K562 (cell line): ENCODE measurements around the gene EIF4G1. TPM values are rescaled to one million over a fixed set of nuclear protein-coding genes. Genes with fewer than 3 reads are reported as not detected.
A peak's percentile ranks its signal among the peaks of the same experiment; 100 is the strongest.

Experiments used
- ARID2 ChIP-seq: fragments of 450-650 bp; IDR thresholded peaks from 2 replicates; pipeline ENCODE4 v1.6.1; 2017; ENCODE audit warnings: antibody characterized with exemption, mild to moderate bottlenecking
- ARNT ChIP-seq, 2 experiments: fragments of 450-650 bp; IDR thresholded peaks; 2 replicates each; pipeline ENCODE4 v1.6.1; 2016; ENCODE audit warnings: mild to moderate bottlenecking in 1 of 2
- ATF1 ChIP-seq, 2 experiments: fragments of 450-650 bp in 1 of 2; IDR thresholded peaks; 2 replicates each; pipeline ENCODE4 v1.6.1; 2016; ENCODE audit warnings: missing compliant biosample characterization in 1 of 2, missing genetic modification characterization in 1 of 2
- BCL6 ChIP-seq: fragments of 250-450 bp; sonication (Bioruptor Pico); IDR thresholded peaks from 2 replicates; pipeline ENCODE4 v1.4.0; 2020
- CCAR2 ChIP-seq: fragments of 200-400 bp; formaldehyde crosslinking; IDR thresholded peaks from 2 replicates; pipeline ENCODE4 v1.6.1; 2017; ENCODE audit warnings: mild to moderate bottlenecking, low read depth, low read length
- DPF2 ChIP-seq: fragments of 450-650 bp; IDR thresholded peaks from 2 replicates; pipeline ENCODE4 v1.6.1; 2016
- E2F8 ChIP-seq: fragments of 450-650 bp; IDR thresholded peaks from 2 replicates; pipeline ENCODE4 v1.7.1; 2018; ENCODE audit warnings: mild to moderate bottlenecking, low read depth; ENCODE audit not compliant: partially characterized antibody
- JUND ChIP-seq, 2 experiments: IDR thresholded peaks; 2 replicates in 1 of 2; 3 replicates in 1 of 2; pipeline ENCODE4 v1.6.1; 2011; ENCODE audit warnings: borderline replicate concordance in 2 of 2, low read depth in 2 of 2, low read length in 2 of 2, improper control_type of control experiment in 1 of 2, missing biosample characterization in 1 of 2, missing genetic modification characterization in 1 of 2, missing genetic modification reagents in 1 of 2
- L3MBTL2 ChIP-seq: fragments of 450-650 bp; IDR thresholded peaks from 2 replicates; pipeline ENCODE4 v1.6.1; 2016; ENCODE audit warnings: mild to moderate bottlenecking, moderate library complexity
- NBN ChIP-seq: fragments of 450-650 bp; IDR thresholded peaks from 2 replicates; pipeline ENCODE4 v1.6.1; 2016; ENCODE audit warnings: low read depth, mild to moderate bottlenecking
- NFATC3 ChIP-seq: fragments of 450-650 bp; IDR thresholded peaks from 2 replicates; pipeline ENCODE4 v1.6.1; 2017; ENCODE audit warnings: mild to moderate bottlenecking
- NONO ChIP-seq, 2 experiments: fragments of 200-400 bp in 1 of 2; fragments of 450-650 bp in 1 of 2; formaldehyde crosslinking in 1 of 2; IDR thresholded peaks; 2 replicates each; pipeline ENCODE4 v1.6.1; 2017; ENCODE audit warnings: low read depth in 2 of 2, mild to moderate bottlenecking in 2 of 2, moderate library complexity in 2 of 2, low read length in 1 of 2
- NR2C1 ChIP-seq, 2 experiments: fragments of 450-650 bp; IDR thresholded peaks; 2 replicates each; pipeline ENCODE4 v1.6.1; 2017; ENCODE audit warnings: mild to moderate bottlenecking in 2 of 2, antibody characterized with exemption in 1 of 2, inconsistent platforms in 1 of 2, missing compliant biosample characterization in 1 of 2, missing genetic modification characterization in 1 of 2
- POLR2AphosphoS2 ChIP-seq: IDR thresholded peaks from 2 replicates; pipeline ENCODE4 v1.6.1; 2012; ENCODE audit warnings: low read length, improper control_type of control experiment
- SNRNP70 ChIP-seq: fragments of 200-400 bp; formaldehyde crosslinking; optimal IDR thresholded peaks from 2 replicates; pipeline ENCODE3; 2017; ENCODE audit warnings: low read depth, low read length
- TBL1XR1 ChIP-seq, 2 experiments: IDR thresholded peaks; 2 replicates each; pipeline ENCODE4 v1.6.1; 2012; ENCODE audit warnings: improper control_type of control experiment in 2 of 2, low read length in 2 of 2, mild to moderate bottlenecking in 1 of 2
- THAP7 ChIP-seq: fragments of 250-450 bp; sonication (Bioruptor Pico); IDR thresholded peaks from 2 replicates; pipeline ENCODE4 v1.5.0; 2021
- TRIM24 ChIP-seq, 2 experiments: fragments of 450-650 bp; IDR thresholded peaks; 2 replicates each; pipeline ENCODE4 v1.6.1; 2016
- ZBED1 ChIP-seq: IDR thresholded peaks from 2 replicates; pipeline ENCODE4 v1.6.1; 2014
- ZBTB11 ChIP-seq, 3 experiments: fragments of 200-800 bp in 1 of 3; fragments of 250-450 bp in 1 of 3; fragments of 450-650 bp in 1 of 3; sonication (Bioruptor Pico) in 1 of 3; sonication (Bioruptor generic) in 1 of 3; formaldehyde crosslinking in 1 of 3; IDR thresholded peaks; 2 replicates each; pipeline versions ENCODE4 v1.6.1 to v1.8.0; 2016 to 2022; ENCODE audit warnings: mild to moderate bottlenecking in 2 of 3, missing genetic modification characterization in 2 of 3, missing compliant biosample characterization in 1 of 3, moderate library complexity in 1 of 3
- ZSCAN32 ChIP-seq: fragments of 450-650 bp; formaldehyde crosslinking; IDR thresholded peaks from 2 replicates; pipeline ENCODE4 v1.4.0; 2020; ENCODE audit warnings: mild to moderate bottlenecking, moderate library complexity
- polyA plus RNA-seq, 8 experiments: library from polyadenylated mRNA; depleted of rRNA in 4 of 8; stranded (reverse) in 5 of 8; unstranded in 3 of 8; fragments of >200 nt; fragmentation: Nextera tagmentation in 2 of 8; fragmentation: Illumina TruSeq in 1 of 8; extraction: Ambion mirVana in 2 of 8; extraction: Trizol in 1 of 8; gene quantifications; 2 replicates each; pipeline versions ENCODE4 v1.2.1 to v1.2.3, GENCODE V29; 2011 to 2014; ENCODE audit warnings: inconsistent platforms in 1 of 8, missing spikeins in 1 of 8
- total RNA-seq, 7 experiments: library from RNA; depleted of rRNA in 6 of 7; stranded (reverse); fragments of >200 nt in 6 of 7; fragmentation: Illumina TruSeq in 2 of 7; extraction: Trizol in 2 of 7; gene quantifications; 2 replicates each; pipeline versions ENCODE4 v1.2.1 to v1.2.3, GENCODE V29; 2011 to 2021; ENCODE audit warnings: low replicate concordance in 1 of 7

EIF4G1 gene
- total and polyA plus RNA-seq, 9 of the 15 experiments (the other 6 are each of a cell fraction or from before 2014, with no cell fraction given): 4.6 to 505 (median 155) TPM

GRCh38 chr3:184362668-184363546 is 48.5 kb downstream of the EIF4G1 start (continued):
- TF ChIP-seq SNRNP70 (no peak), BCL6 (CRISPR knock-in tag) (no peak), NBN (0 out of 2 replicates have a peak, but pooled peaks have one; percentile 61), E2F8 (peak; percentile 64), TBL1XR1 (IDR thresholded peaks at IDR 0.05; ENCODE audit: low read length in 2 of 2) (no peak), ZSCAN32 (CRISPR knock-in tag) (no peak), TRIM24 (IDR thresholded peaks at IDR 0.05) (peak in 1 of 2 experiments; percentile 59; a peak in 2 of 4 replicates), JUND (IDR thresholded peaks at IDR 0.05; ENCODE audit: borderline replicate concordance, low read depth, low read length) (peak; percentile 2; the same call in 1 of the 2 replicates), JUND (tag; IDR thresholded peaks at IDR 0.05; ENCODE audit: borderline replicate concordance, low read depth, low read length) (no peak), ZBTB11 (CRISPR knock-in tag; IDR thresholded peaks at IDR 0.05) (peak; percentile 46 to 92 (median 51); a peak in 4 of 6 replicates), DPF2 (peak; percentile 42; the same call in 1 of the 2 replicates), CCAR2 (no peak), ATF1 (CRISPR knock-in tag; IDR thresholded peaks at IDR 0.05) (no peak), ATF1 (tag; IDR thresholded peaks at IDR 0.05) (peak; percentile 71), L3MBTL2 (peak; percentile 88), NONO (IDR thresholded peaks at IDR 0.05; ENCODE audit: low read depth in 2 of 2, low read length in 1 of 2) (peak in 1 of 2 experiments; percentile 70; a peak in 1 of 4 replicates), POLR2AphosphoS2 (peak; percentile 97), ARNT (IDR thresholded peaks at IDR 0.05) (peak in 1 of 2 experiments; percentile 75; a peak in 1 of 4 replicates), ZBED1 (no peak), NFATC3 (no peak), NR2C1 (IDR thresholded peaks at IDR 0.05) (peak; percentile 91), NR2C1 (tag; IDR thresholded peaks at IDR 0.05) (peak; percentile 95), ARID2 (no peak), THAP7 (CRISPR knock-in tag) (peak; percentile 42; the same call in 1 of the 2 replicates)
